A549 (cell line): ENCODE measurements around the gene CLCN7.

ENCODE experiments used
- CEBPB ChIP-seq, 2 experiments: fragments of >200 bp in 1 of 2; sonication (Bioruptor Twin) in 1 of 2; formaldehyde crosslinking in 1 of 2; IDR thresholded peaks; 2 replicates each; pipeline ENCODE4 v1.6.1; 2012 to 2016
- MAZ ChIP-seq: fragments of 150-350 bp; IDR thresholded peaks from 2 replicates; pipeline ENCODE4 v1.6.1; 2014; ENCODE audit warnings: antibody characterized with exemption, low read depth, low read length, borderline replicate concordance
- POLR2A ChIP-seq: IDR thresholded peaks from 2 replicates; pipeline ENCODE4 v1.6.1; 2012; ENCODE audit warnings: mild to moderate bottlenecking, low read length
- TF ChIP-seq, protein P1 (sequence below): fragments of >200 bp; sonication (Bioruptor Twin); formaldehyde crosslinking; IDR thresholded peaks from 3 replicates; pipeline ENCODE4 v1.5.1; 2016
- TF ChIP-seq, protein P2 (sequence below): IDR thresholded peaks from 2 replicates; pipeline ENCODE4 v1.6.1; 2012

DNA sequence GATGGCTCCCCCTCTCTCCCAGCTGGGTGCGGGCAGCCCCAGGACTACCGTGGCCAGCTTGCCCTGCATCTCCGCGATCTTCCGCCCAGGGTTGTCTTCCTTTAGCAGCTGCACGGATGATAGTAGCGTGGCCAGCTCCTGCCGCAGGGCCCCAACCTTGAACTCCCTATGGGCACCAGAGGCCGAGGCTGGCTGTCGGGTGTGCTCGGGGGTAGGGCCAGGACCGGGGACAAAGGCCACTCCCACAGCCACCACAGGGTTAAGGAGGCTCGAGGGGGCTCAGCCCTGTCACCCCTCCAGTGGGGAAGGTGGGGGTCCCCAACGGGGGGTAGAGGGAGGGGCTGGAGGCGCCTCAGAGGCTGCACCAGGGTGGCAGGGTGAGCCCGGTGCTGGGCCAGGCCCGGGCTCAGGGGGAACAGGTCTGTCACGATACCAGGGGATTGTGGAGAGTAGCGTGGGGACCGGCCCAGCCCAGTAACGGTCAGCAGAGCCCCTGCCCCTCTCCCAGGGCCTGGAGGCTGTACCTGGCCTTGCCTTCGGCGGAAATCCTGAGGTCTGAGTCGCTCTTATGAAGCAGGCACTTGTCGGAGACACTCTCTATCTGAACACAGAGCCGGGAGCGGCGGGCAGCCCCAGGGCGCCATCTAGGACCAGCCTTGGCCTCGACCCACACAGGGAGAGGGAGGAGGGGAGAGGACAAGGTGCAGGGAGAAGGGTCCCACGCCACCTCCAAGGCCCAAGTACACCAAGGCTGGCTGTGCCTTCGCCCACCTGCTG lies 38.7 kb downstream of the CLCN7 start:
- TF ChIP-seq, protein P1, sequence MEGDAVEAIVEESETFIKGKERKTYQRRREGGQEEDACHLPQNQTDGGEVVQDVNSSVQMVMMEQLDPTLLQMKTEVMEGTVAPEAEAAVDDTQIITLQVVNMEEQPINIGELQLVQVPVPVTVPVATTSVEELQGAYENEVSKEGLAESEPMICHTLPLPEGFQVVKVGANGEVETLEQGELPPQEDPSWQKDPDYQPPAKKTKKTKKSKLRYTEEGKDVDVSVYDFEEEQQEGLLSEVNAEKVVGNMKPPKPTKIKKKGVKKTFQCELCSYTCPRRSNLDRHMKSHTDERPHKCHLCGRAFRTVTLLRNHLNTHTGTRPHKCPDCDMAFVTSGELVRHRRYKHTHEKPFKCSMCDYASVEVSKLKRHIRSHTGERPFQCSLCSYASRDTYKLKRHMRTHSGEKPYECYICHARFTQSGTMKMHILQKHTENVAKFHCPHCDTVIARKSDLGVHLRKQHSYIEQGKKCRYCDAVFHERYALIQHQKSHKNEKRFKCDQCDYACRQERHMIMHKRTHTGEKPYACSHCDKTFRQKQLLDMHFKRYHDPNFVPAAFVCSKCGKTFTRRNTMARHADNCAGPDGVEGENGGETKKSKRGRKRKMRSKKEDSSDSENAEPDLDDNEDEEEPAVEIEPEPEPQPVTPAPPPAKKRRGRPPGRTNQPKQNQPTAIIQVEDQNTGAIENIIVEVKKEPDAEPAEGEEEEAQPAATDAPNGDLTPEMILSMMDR = no peak
- TF ChIP-seq CEBPB (IDR thresholded peaks at IDR 0.05) (no peak), MAZ (no peak), POLR2A (no peak)
- TF ChIP-seq, protein P2, sequence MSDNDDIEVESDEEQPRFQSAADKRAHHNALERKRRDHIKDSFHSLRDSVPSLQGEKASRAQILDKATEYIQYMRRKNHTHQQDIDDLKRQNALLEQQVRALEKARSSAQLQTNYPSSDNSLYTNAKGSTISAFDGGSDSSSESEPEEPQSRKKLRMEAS = no peak
